K562 (cell line): ENCODE data around the gene IVL. TPM values are rescaled to one million over a fixed set of nuclear protein-coding genes. Genes with fewer than 3 reads are reported as not detected.

Source experiments
- ATAC-seq: fragments of 200-7000 bp; cut with Tn5 transposase; 3 replicates; pipeline ENCODE4 v1.9.1; 2020; ENCODE audit warnings: moderate library complexity
- BruUV-seq: library from RNA; stranded (reverse); fragments of 400-500 nt; replicated peaks from 2 replicates; lab custom pipeline; 2021; lab: Mats Ljungman, UMichigan
- CTCF ChIA-PET: fragments of 300-600 bp; formaldehyde crosslinking; extraction: SDS; loops from one replicate; lab custom pipeline; 2021; ENCODE audit warnings: low intra/inter-chr PET ratio; lab: Yijun Ruan, JAX
- POLR2A ChIA-PET: fragments of 300-600, 350-650 bp; sonication (Branson Sonifier 250); formaldehyde crosslinking; extraction: SDS; loops from one replicate; lab custom pipeline; 2021; ENCODE audit warnings: antibody characterized with exemption, inconsistent platforms; lab: Yijun Ruan, JAX
- DNase-seq, 4 experiments: peaks; one replicate each; pipeline versions ENCODE4 v3.0.0 to v3.0.0-alpha.2; 2011 to 2018; ENCODE audit warnings: low spot score in 3 of 4, mixed read lengths in 3 of 4; ENCODE audit errors: extremely low read depth in 1 of 4
- FAIRE-seq: peaks from 2 replicates; lab custom pipeline; 2011; peaks lifted over from hg19 to GRCh38; lab: Jason Lieb, UNC
- H2AFZ ChIP-seq: 2 replicates; pipeline ENCODE4 v1.6.0; 2011; ENCODE audit warnings: low read depth, low read length, control low read depth, inconsistent platforms
- H3K27ac ChIP-seq: fragments of 200-600 bp; 3 replicates; pipeline ENCODE4 v1.8.0; 2011; ENCODE audit warnings: low read depth, mild to moderate bottlenecking, control low read depth, inconsistent platforms, low read length, moderate library complexity, mixed read lengths; ENCODE audit errors: extremely low read depth
- H3K27me3 ChIP-seq, 2 experiments: fragments of 300-600 bp in 1 of 2; 2 replicates in 1 of 2; 3 replicates in 1 of 2; pipeline versions ENCODE4 v1.6.0 to v1.8.0; 2011; ENCODE audit warnings: inconsistent platforms in 2 of 2, low read length in 2 of 2, mild to moderate bottlenecking in 1 of 2, mixed read lengths in 1 of 2, moderate library complexity in 1 of 2; ENCODE audit not compliant: control insufficient read depth in 2 of 2, insufficient read depth in 2 of 2
- H3K36me3 ChIP-seq: fragments of 300-600 bp; 3 replicates; pipeline ENCODE4 v1.8.0; 2011; ENCODE audit warnings: mild to moderate bottlenecking, low read length, inconsistent platforms; ENCODE audit not compliant: control insufficient read depth, insufficient read depth
- H3K4me1 ChIP-seq, 2 experiments: fragments of 200-600 bp in 1 of 2; replicated peaks in 1 of 2; 2 replicates in 1 of 2; 3 replicates in 1 of 2; pipeline versions ENCODE4 v1.5.1 to v1.8.0; 2011; ENCODE audit warnings: inconsistent platforms in 2 of 2, low read length in 2 of 2, mild to moderate bottlenecking in 1 of 2, mixed read lengths in 1 of 2, moderate library complexity in 1 of 2; ENCODE audit not compliant: control insufficient read depth in 2 of 2, insufficient read depth in 2 of 2
- H3K4me2 ChIP-seq: 2 replicates; pipeline ENCODE4 v1.6.1; 2011; ENCODE audit warnings: low read length, control low read depth, inconsistent platforms, mixed read lengths; ENCODE audit not compliant: insufficient read depth
- H3K4me3 ChIP-seq: fragments of 200-600 bp; sonication (generic), shearing (Covaris generic); 2 replicates; pipeline ENCODE4 v1.5.1; 2016; ENCODE audit warnings: control low read depth, inconsistent platforms
- H3K79me2 ChIP-seq: fragments of 200-600 bp; 3 replicates; pipeline ENCODE4 v1.8.0; 2011; ENCODE audit warnings: low read length, inconsistent platforms; ENCODE audit not compliant: control insufficient read depth, insufficient read depth
- H3K9ac ChIP-seq, 2 experiments: 2 replicates each; pipeline versions ENCODE4 v1.6.0 to v1.6.1; 2011; ENCODE audit warnings: low read depth in 2 of 2, low read length in 2 of 2, control low read depth in 1 of 2, inconsistent platforms in 1 of 2, mild to moderate bottlenecking in 1 of 2, mixed read lengths in 1 of 2; ENCODE audit not compliant: insufficient read depth in 1 of 2
- H3K9me1 ChIP-seq: one replicate; pipeline ENCODE4 v1.6.0; 2011; ENCODE audit warnings: inconsistent platforms, mild to moderate bottlenecking, low read length, moderate library complexity; ENCODE audit not compliant: control insufficient read depth, insufficient read depth
- H3K9me3 ChIP-seq: replicated peaks from 2 replicates; pipeline ENCODE4 v1.5.1; 2011; ENCODE audit warnings: low read depth, low read length, inconsistent platforms; ENCODE audit not compliant: control insufficient read depth, insufficient read depth
- H4K20me1 ChIP-seq: replicated peaks from 2 replicates; pipeline ENCODE4 v1.6.1; 2011; ENCODE audit warnings: low read length, inconsistent platforms, mixed read lengths; ENCODE audit not compliant: control insufficient read depth, insufficient read depth
- ARHGAP35 ChIP-seq: fragments of 450-650 bp; IDR thresholded peaks from 2 replicates; pipeline ENCODE4 v1.6.1; 2018; ENCODE audit not compliant: partially characterized antibody
- ESRRA ChIP-seq: fragments of 450-650 bp; IDR thresholded peaks from 2 replicates; pipeline ENCODE4 v1.6.1; 2014; ENCODE audit warnings: low read depth, mild to moderate bottlenecking, moderate library complexity, borderline replicate concordance
- FOXA3 ChIP-seq, 2 experiments: fragments of 450-650 bp in 1 of 2; sonication (generic) in 1 of 2; formaldehyde crosslinking; IDR thresholded peaks in 1 of 2; conservative IDR thresholded peaks in 1 of 2; 2 replicates each; pipeline versions ENCODE4 v1.4.0 to v1.8.0; 2020 to 2022; ENCODE audit warnings: mild to moderate bottlenecking in 2 of 2, missing genetic modification reagents in 1 of 2
- FOXJ2 ChIP-seq: fragments of 200-800 bp; sonication (Bioruptor generic); IDR thresholded peaks from 2 replicates; pipeline ENCODE4 v1.6.1; 2016; ENCODE audit warnings: missing genetic modification characterization, missing compliant biosample characterization
- MYBL2 ChIP-seq, 2 experiments: fragments of 450-650 bp in 1 of 2; sonication (generic) in 1 of 2; formaldehyde crosslinking in 1 of 2; IDR thresholded peaks; 2 replicates each; pipeline versions ENCODE4 v1.6.1 to v1.8.1; 2017 to 2022; ENCODE audit warnings: borderline replicate concordance in 1 of 2, inconsistent platforms in 1 of 2, low read depth in 1 of 2, mild to moderate bottlenecking in 1 of 2, missing genetic modification reagents in 1 of 2, moderate library complexity in 1 of 2
- NFXL1 ChIP-seq: fragments of 450-650 bp; formaldehyde crosslinking; IDR thresholded peaks from 2 replicates; pipeline ENCODE4 v1.4.0; 2021; ENCODE audit warnings: mild to moderate bottlenecking
- TOE1 ChIP-seq, 2 experiments: fragments of 450-650 bp in 1 of 2; sonication (generic) in 1 of 2; formaldehyde crosslinking in 1 of 2; IDR thresholded peaks; 2 replicates each; pipeline versions ENCODE4 v1.7.1 to v1.8.0; 2016 to 2022; ENCODE audit warnings: borderline replicate concordance in 2 of 2, mild to moderate bottlenecking in 2 of 2, antibody characterized with exemption in 1 of 2, inconsistent platforms in 1 of 2, low read depth in 1 of 2, missing genetic modification reagents in 1 of 2, moderate library complexity in 1 of 2
- ZNF436 ChIP-seq: fragments of 250-450, 450-650 bp; sonication (Bioruptor Pico); formaldehyde crosslinking; IDR thresholded peaks from 2 replicates; pipeline ENCODE4 v1.7.0; 2020; ENCODE audit warnings: mild to moderate bottlenecking
- ZNF785 ChIP-seq: fragments of 250-450 bp; sonication (Bioruptor Pico); IDR thresholded peaks from 2 replicates; pipeline ENCODE4 v1.4.0; 2020; ENCODE audit warnings: mild to moderate bottlenecking
- WGBS: fragments of 100-300 bp; shearing (Covaris generic); methylation state at CpG from one replicate; pipeline ENCODE4 v1.1.6; 2016; ENCODE audit warnings: low coverage, mixed read lengths; ENCODE audit not compliant: insufficient coverage; ENCODE audit errors: missing lambda C conversion rate; 5-methylcytosine and 5-hydroxymethylcytosine counted together
- in situ Hi-C: fragments of 300-500 bp; cut with MboI; formaldehyde crosslinking; loops from 4 replicates; pipeline ENCODE4 v1.15.0; 2018; ENCODE audit warnings: inconsistent platforms, mixed read lengths
- intact Hi-C: fragments of 100-400 bp; cut with micrococcal nuclease; formaldehyde crosslinking; loops from 2 replicates; pipeline ENCODE4 v1.14.2; 2022
- polyA plus RNA-seq, 8 experiments: library from polyadenylated mRNA; depleted of rRNA in 4 of 8; stranded (reverse) in 5 of 8; unstranded in 3 of 8; fragments of >200 nt; fragmentation: Nextera tagmentation in 2 of 8; fragmentation: Illumina TruSeq in 1 of 8; extraction: Ambion mirVana in 2 of 8; extraction: Trizol in 1 of 8; gene quantifications; 2 replicates each; pipeline versions ENCODE4 v1.2.1 to v1.2.3, GENCODE V29; 2011 to 2014; ENCODE audit warnings: inconsistent platforms in 1 of 8, missing spikeins in 1 of 8
- total RNA-seq, 7 experiments: library from RNA; depleted of rRNA in 6 of 7; stranded (reverse); fragments of >200 nt in 6 of 7; fragmentation: Illumina TruSeq in 2 of 7; extraction: Trizol in 2 of 7; gene quantifications; 2 replicates each; pipeline versions ENCODE4 v1.2.1 to v1.2.3, GENCODE V29; 2011 to 2021; ENCODE audit warnings: low replicate concordance in 1 of 7
- TF ChIP-seq, protein P1 (sequence below): fragments of 250-450 bp; sonication (Bioruptor Pico); IDR thresholded peaks from 2 replicates; pipeline ENCODE4 v1.8.0; 2021; ENCODE audit warnings: moderate library complexity, mild to moderate bottlenecking, inconsistent platforms
- TF ChIP-seq, protein P2 (sequence below): fragments of 250-450 bp; sonication (Bioruptor Pico); IDR thresholded peaks from 2 replicates; pipeline ENCODE4 v1.5.0; 2021

Gene IVL
- total and polyA plus RNA-seq, 9 of the 15 experiments (the other 6 are each of a cell fraction or from before 2014, with no cell fraction given) = not detected

DNA sequence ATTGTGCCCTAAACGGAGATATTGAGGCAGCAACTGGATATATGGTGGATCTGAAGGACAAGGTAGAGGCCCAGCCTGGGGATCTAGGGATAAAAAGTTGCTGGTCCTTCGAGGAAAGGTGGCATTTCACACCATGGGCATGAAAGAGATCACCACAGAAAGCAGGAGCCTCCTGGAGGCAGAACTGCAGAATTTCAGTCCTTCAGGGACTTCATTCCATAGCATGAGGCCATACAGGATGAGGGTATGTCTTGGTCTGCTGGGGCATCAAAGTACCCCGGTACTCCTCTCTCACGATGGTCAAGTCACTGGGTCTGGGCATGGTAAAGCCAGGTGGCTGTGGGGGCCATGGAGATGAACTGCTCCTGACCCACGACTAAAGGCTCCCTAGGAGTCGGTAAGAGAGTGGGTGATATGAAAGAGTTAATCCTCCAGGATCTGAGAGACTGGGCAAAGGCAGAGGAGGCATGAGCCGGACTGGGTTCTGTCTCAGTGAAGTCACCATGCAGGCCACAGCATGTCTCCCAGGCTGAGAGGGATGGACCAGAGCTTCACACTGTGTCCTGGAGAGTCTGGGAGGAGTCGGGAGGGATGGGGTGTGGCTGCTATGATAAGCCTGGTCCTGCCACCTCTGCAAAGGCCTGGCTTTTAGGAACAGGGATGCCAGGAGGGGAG, 32.8 kb downstream of the IVL start:
- intact Hi-C loops (no loop called here), in situ Hi-C loops (no loop called here)
- TF ChIP-seq, protein P1, sequence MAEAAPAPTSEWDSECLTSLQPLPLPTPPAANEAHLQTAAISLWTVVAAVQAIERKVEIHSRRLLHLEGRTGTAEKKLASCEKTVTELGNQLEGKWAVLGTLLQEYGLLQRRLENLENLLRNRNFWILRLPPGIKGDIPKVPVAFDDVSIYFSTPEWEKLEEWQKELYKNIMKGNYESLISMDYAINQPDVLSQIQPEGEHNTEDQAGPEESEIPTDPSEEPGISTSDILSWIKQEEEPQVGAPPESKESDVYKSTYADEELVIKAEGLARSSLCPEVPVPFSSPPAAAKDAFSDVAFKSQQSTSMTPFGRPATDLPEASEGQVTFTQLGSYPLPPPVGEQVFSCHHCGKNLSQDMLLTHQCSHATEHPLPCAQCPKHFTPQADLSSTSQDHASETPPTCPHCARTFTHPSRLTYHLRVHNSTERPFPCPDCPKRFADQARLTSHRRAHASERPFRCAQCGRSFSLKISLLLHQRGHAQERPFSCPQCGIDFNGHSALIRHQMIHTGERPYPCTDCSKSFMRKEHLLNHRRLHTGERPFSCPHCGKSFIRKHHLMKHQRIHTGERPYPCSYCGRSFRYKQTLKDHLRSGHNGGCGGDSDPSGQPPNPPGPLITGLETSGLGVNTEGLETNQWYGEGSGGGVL (CRISPR knock-in tag) = no peak
- TF ChIP-seq, protein P2, sequence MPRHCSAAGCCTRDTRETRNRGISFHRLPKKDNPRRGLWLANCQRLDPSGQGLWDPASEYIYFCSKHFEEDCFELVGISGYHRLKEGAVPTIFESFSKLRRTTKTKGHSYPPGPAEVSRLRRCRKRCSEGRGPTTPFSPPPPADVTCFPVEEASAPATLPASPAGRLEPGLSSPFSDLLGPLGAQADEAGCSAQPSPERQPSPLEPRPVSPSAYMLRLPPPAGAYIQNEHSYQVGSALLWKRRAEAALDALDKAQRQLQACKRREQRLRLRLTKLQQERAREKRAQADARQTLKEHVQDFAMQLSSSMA = no peak
- TF ChIP-seq NFXL1 (CRISPR knock-in tag) (no peak), FOXJ2 (tag) (no peak), ESRRA (no peak), MYBL2 (IDR thresholded peaks at IDR 0.05; ENCODE audit: low read depth) (no peak), MYBL2 (CRISPR knock-in tag; IDR thresholded peaks at IDR 0.05; ENCODE audit: borderline replicate concordance) (no peak), ZNF436 (no peak), ZNF785 (no peak), FOXA3 (CRISPR knock-in tag; conservative IDR thresholded peaks at IDR 0.05 in 1 of 2, IDR thresholded peaks at IDR 0.05 in 1 of 2) (no peak), ARHGAP35 (no peak), TOE1 (IDR thresholded peaks at IDR 0.05; ENCODE audit: borderline replicate concordance) (no peak), TOE1 (CRISPR knock-in tag; IDR thresholded peaks at IDR 0.05; ENCODE audit: borderline replicate concordance, low read depth) (no peak)
- H3K9ac ChIP-seq = no peak overlapping the region
- no peaks in the 10 kb centered on the region for H3K27me3 ChIP-seq
- CTCF ChIA-PET = no interaction called here
- ATAC-seq (no peak), DNase-seq (no peak), FAIRE-seq (no peak)
- H3K9me1 ChIP-seq = no peaks in the 10 kb centered on the region
- WGBS = 0% methylated on average over 8 of the region's 8 CpGs
- no TSS peak for BruUV-seq
- H3K36me3 ChIP-seq = no peaks in the 10 kb centered on the region
- H3K4me2 ChIP-seq = no peak overlapping the region
- H3K4me1 ChIP-seq = no peaks in the 10 kb centered on the region
- H2AFZ ChIP-seq = no peak overlapping the region
- POLR2A ChIA-PET = no interaction called here
- no peaks in the 10 kb centered on the region for H3K9me3 ChIP-seq
- no peak overlapping the region for H3K27ac ChIP-seq
- no peaks in the 10 kb centered on the region for H4K20me1 ChIP-seq
- H3K79me2 ChIP-seq = no peaks in the 10 kb centered on the region
- no peak overlapping the region for H3K4me3 ChIP-seq
